ENCODE results near the gene KMT2B. TPM values are rescaled to one million over a fixed set of nuclear protein-coding genes. Genes with fewer than 3 reads are reported as not detected.

The KMT2B gene, protein sequence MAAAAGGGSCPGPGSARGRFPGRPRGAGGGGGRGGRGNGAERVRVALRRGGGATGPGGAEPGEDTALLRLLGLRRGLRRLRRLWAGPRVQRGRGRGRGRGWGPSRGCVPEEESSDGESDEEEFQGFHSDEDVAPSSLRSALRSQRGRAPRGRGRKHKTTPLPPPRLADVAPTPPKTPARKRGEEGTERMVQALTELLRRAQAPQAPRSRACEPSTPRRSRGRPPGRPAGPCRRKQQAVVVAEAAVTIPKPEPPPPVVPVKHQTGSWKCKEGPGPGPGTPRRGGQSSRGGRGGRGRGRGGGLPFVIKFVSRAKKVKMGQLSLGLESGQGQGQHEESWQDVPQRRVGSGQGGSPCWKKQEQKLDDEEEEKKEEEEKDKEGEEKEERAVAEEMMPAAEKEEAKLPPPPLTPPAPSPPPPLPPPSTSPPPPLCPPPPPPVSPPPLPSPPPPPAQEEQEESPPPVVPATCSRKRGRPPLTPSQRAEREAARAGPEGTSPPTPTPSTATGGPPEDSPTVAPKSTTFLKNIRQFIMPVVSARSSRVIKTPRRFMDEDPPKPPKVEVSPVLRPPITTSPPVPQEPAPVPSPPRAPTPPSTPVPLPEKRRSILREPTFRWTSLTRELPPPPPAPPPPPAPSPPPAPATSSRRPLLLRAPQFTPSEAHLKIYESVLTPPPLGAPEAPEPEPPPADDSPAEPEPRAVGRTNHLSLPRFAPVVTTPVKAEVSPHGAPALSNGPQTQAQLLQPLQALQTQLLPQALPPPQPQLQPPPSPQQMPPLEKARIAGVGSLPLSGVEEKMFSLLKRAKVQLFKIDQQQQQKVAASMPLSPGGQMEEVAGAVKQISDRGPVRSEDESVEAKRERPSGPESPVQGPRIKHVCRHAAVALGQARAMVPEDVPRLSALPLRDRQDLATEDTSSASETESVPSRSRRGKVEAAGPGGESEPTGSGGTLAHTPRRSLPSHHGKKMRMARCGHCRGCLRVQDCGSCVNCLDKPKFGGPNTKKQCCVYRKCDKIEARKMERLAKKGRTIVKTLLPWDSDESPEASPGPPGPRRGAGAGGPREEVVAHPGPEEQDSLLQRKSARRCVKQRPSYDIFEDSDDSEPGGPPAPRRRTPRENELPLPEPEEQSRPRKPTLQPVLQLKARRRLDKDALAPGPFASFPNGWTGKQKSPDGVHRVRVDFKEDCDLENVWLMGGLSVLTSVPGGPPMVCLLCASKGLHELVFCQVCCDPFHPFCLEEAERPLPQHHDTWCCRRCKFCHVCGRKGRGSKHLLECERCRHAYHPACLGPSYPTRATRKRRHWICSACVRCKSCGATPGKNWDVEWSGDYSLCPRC (N-terminal part only)
- total RNA-seq: 9.8 and 10.9 TPM in 2 replicates

DNA sequence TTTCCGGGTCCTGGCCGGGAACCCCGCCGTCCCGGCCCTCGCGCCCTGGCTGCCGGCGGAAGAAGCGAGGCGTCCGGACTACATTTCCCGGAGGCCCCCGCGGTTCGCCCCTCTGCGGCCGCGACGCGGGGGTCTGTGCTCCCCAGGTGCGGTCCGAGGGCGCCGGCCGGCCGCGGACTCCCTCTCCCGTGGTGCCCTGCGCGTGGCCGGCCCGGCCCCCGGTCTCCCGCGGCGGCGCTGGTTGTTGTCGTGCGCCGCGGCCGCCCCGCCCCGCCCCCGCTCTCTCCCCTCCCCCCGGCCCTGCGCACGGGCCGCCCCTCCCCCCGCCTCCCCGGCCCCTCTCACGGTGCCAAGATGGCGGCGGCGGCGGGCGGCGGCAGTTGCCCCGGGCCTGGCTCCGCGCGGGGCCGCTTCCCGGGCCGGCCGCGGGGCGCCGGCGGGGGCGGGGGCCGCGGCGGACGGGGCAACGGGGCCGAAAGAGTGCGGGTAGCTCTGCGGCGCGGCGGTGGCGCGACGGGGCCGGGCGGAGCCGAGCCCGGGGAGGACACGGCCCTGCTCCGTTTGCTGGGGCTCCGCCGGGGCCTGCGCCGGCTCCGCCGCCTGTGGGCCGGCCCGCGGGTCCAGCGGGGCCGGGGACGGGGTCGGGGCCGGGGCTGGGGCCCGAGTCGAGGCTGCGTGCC is at the start of gene KMT2B:
Gene KMT2B (plus strand): TSS at position 339 of the 680 bp plus-strand sequence. CDS start 16 bp downstream, at position 355.

DNA sequence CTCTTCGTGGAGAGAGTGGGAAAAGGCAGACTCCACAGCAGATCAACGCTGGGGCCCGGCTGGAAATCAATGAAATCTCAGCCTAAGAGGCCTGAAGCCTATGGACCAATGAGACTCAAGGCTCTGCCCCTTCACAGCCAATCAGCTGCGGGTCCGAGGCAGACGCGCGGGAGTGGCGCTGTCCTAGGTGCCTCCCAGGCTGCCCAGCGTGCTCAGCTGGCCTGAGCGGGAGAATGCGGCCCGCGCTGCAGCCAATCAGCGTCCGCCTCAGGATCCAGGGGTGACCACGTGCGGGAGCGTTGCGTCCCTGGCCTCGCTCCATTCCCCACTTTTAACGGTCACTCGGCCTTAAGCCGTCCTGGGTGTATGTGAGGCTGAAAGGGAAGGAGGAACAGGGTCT is 13.6 kb upstream of the KMT2B start, which contains the start of gene ZBTB32:
Gene ZBTB32 (plus strand): TSS at position 341 of the 400 bp plus-strand sequence. CDS start 10,069 bp downstream, outside the sequence.

DNA sequence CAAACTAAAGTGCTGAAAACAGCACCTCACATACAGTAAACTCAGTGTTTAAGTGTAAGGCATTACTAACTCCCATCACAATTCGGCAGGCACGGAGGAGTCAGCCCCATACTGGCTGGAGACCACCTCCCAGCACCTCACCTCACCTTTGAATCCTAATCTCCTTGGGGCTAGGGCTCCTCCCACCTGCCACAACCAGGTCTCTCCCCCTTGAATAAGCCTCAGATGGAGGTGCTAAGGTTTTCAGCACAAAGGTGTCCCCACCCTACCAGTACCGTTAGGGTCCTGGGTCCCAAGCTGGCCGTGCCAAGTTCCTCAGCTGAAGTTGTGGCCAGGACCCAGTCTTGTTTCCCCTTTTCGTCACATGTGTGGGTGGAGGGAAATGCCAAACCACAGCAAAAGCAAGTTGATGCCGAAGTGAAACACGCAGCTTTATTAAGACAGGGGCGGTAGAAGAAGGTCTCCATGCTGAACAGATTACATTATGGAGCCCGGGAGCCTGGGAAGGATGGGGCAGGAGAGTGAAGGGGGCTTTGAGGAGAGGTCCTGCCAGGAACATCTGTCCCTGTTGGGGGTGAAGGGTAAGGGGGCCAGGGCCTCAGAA is 24.4 kb downstream of the KMT2B start, which contains the start of gene IGFLR1:
Gene IGFLR1 (minus strand): TSS at position 332 of the 604 bp plus-strand sequence. CDS start 1,272 bp downstream, outside the sequence.

DNA sequence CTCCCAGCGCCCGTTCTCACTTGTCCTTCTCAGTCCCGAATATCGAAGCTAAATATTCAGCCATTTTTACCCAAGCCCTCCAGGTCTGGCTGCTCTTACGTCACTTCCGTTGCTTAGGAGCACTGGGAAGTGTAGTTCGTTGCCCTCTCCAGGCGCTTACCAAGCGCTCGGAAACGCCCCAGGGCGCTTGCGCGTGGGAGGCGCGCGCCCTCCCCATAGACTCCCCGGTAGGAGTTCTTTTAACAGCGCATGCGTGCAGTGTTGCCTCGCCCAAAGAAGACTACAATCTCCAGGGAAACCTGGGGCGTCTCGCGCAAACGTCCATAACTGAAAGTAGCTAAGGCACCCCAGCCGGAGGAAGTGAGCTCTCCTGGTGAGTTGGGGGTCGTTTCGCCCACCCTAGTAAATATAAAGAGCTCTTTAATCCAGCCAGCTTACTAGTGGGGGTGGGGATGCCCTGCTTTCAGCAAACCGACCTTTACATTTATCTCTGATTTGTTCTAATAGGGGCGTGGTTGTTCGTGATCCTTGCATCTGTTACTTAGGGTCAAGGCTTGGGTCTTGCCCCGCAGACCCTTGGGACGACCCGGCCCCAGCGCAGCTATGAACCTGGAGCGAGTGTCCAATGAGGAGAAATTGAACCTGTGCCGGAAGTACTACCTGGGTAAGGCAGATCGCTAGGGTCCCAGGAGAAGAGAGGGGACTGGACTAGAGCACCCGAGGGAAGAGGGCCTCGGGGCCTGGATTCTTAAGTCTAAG is 27.7 kb downstream of the KMT2B start, which contains the start of the genes PSENEN and U2AF1L4:
Gene PSENEN (plus strand): TSS at position 324 of the 759 bp plus-strand sequence. CDS start 280 bp downstream, at position 604.
Gene U2AF1L4 (minus strand): TSS at position 91 of the 759 bp plus-strand sequence. CDS start 27 bp downstream, at position 64.

DNA sequence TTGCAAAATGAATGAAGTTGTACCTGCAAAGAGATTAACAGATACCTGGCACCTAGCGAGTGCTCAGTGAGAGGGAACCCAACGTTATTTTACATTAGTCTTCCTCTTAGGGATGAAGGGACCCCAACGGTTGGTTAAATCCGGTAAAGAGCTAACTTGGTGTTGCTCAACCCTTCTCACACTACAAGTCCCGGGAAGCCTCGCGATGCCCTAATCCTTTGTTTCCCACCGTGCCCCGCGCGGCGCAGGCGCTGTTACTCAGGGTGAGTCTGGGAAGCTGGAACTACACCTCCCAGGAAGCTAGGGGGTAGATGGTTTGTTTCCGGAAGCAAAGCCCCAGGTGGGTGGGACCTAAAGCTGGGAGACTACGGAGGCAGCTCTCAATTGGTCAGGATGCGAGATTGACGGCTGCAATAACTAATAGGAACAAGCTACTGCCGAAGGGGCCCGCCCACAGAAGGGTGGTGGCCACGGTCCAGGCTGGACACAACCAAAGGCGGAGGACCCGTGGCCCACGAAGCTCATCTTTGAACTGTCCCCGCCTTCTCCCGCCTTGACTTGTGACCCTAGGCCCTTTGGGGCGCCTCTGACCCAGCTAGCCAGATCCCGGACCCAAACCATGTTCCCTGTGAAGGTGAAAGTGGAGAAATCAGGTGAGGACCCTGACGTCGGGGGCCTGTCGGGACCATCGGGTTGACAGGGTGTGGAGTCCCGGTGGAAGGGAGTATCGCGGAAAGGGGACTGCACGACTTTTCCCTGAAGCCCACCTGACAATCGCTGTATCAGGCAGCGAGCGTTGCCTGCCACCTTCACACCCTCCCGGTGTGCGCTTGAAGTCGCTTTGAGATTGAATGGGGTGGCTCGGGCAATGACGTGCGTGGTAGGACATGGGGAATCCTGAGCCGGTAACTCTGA is 30.6 kb downstream of the KMT2B start, which contains the start of gene LIN37:
Gene LIN37 (plus strand): TSS at position 471 of the 915 bp plus-strand sequence. CDS start 149 bp downstream, at position 620.

DNA sequence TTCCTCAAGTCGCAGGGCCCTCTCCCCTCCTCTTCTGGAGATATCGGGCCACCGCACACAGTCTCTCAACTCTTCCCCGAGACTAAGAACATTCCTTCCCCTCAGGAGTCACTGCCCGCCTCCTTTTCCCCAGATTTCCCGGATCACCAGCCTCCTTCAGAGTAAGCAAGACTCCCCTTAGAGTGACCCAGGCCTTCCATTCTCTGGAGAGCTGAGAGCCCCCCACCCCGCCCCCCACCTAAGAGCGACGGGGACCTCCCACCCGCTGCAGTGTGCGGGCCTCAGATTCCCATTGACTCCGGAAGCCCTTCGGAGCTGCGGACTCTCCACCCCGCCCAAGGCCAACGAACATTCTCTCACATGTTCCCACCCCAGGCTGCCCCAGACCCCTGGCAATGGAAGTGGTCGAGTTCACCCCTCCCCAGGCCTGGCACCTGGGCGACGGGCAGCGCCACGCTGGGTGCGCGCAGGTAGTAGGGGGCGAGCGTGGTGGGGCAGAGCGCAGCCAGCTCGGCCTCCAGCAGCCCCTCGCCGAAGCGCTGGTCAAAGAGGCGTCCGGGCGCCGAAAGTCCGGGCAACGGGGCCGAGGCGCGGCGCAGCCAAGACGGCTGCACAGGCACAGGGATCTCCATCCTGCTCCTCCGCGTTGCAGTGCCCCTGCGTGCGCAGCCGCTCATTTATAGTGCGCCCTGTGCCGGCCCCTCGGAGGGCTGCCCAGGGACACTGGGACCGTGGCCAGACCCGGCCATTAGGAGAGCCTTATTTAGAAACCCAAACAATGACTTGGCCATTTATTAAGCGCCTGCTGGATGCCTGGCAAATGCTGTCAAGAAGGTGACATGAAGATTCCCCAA is 38.8 kb downstream of the KMT2B start, which contains the start of gene HSPB6:
Gene HSPB6 (minus strand): TSS at position 653 of the 854 bp plus-strand sequence. CDS start 21 bp downstream, at position 632.

DNA sequence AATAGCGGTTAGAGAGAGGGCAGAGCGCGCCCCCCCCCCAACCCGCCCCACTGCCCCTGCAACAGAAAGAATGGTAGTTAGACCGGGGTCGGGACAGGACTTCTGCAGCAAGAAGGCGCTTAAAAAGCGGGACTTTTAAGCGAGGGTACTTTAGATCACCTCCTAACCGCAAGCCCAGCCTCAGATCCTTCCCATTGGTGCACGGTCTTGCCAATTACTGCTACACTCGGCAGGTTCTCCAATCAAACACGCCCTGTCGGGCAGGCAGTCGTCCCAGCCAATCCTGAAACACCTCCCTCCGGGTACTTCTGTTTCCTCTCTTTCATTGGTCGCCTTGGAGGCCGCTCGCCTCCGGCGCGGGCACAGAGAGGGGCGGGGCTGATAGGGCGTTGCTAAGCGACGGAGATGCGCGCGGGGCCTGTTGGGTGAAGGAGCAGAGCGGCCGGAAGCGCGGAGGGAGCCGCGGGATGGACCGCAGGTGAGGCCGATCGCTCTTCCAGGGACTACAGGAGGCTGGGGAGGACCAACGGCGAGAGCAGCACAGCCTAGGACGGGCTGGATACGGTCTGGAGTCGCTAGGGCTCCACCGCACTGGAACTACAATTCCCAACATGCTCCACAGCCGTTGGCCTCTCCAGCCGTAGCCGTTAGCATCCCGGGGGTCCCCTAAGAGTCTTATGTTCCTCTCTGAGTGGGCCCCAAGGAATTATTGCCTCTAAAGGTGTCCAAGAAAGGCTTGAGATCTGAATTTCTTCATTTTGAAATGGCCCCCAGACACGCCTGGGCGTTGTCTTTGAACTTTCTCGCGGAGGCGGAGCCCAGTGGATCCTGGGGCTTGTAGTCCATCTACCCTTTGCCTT is 40.2 kb downstream of the KMT2B start, which contains the start of gene PROSER3:
Gene PROSER3 (plus strand): TSS at position 428 of the 860 bp plus-strand sequence. CDS start 40 bp downstream, at position 468.

DNA sequence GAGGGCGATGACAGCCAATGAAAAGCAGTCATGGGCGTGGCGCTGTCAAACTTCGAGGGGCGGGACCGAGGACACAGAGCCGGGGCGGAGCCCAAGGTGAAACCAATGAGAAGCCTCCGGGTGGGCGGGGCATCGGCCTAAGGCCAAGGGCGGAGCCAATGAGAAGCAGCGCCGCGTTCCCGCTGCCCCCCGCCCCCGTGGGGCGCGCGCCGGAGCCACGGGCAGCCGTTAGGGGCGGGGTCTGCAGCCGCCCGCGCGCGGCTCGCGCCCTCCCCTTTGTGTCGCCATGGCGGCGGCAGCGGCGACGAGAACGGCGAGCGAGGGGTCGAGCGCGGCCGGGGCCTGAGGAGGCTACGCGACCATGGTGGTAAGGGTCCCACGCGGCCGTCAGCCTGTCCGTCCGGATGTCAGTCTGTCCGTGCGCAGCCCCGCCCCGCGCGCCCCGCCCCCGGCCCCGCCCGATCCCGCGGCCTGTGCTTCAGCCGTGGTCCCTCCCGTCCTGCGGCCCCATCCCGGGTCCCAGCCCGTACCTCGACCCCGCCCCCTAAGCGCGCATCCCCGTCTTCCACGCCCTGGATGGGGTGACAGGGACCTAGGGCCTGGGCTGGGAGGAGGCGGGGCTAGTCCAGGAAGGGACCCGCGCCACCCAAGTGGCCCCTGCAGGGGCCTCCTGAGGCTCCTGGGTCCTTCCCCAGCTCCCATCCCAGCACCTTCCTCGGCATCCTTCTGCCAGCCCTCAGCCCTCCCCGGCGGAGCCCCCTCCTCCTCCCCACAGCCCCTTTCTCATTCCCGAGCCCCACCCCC is 57.7 kb downstream of the KMT2B start, which contains the start of gene ARHGAP33:
Gene ARHGAP33 (plus strand): TSS at position 267 of the 804 bp plus-strand sequence. CDS start 95 bp downstream, at position 362.

Other genes with a start within 250 kb of the KMT2B start
- not detected in 2 replicates for gene KRTDAP, start 227.5 kb upstream of the KMT2B start, total RNA-seq
- 6.4 and 13.6 TPM in 2 replicates for gene DMKN, start 204.4 kb upstream of the KMT2B start, total RNA-seq
- gene SBSN, start 189.7 kb upstream of the KMT2B start, total RNA-seq: 2.9 and 10.6 TPM in 2 replicates
- gene GAPDHS, start 184.5 kb upstream of the KMT2B start, total RNA-seq: 0.17 TPM in 1 of 2 replicates, not detected in the other
- 56.6 and 103 TPM in 2 replicates for gene TMEM147, start 172.4 kb upstream of the KMT2B start, total RNA-seq
- gene ATP4A, start 154.3 kb upstream of the KMT2B start, total RNA-seq: not detected in 2 replicates
- gene PMIS2, start 131.8 kb upstream of the KMT2B start, total RNA-seq: not detected in 2 replicates
- 6.6 and 12.2 TPM in 2 replicates for gene HAUS5, start 105.3 kb upstream of the KMT2B start, total RNA-seq
- gene RBM42, start 89.0 kb upstream of the KMT2B start, total RNA-seq: 53.3 and 62.4 TPM in 2 replicates
- 0.17 and 0.44 TPM in 2 replicates for gene ETV2, start 76.3 kb upstream of the KMT2B start, total RNA-seq
- gene COX6B1, start 69.7 kb upstream of the KMT2B start, total RNA-seq: 225 and 365 TPM in 2 replicates
- gene UPK1A, start 51.5 kb upstream of the KMT2B start, total RNA-seq: not detected in 2 replicates
- gene ZBTB32, start 13.4 kb upstream of the KMT2B start, total RNA-seq: not detected in 2 replicates
- 0.29 and 1.2 TPM in 2 replicates for gene IGFLR1, start 24.4 kb downstream of the KMT2B start, total RNA-seq
- gene U2AF1L4, start 27.4 kb downstream of the KMT2B start, total RNA-seq: 4.6 and 7.3 TPM in 2 replicates
- gene PSENEN, start 27.6 kb downstream of the KMT2B start, total RNA-seq: 18.4 and 20.2 TPM in 2 replicates
- gene LIN37, start 30.6 kb downstream of the KMT2B start, total RNA-seq: 8.0 and 18.5 TPM in 2 replicates
- 125 and 302 TPM in 2 replicates for gene HSPB6, start 39.0 kb downstream of the KMT2B start, total RNA-seq
- gene PROSER3, start 40.2 kb downstream of the KMT2B start, total RNA-seq: 6.1 and 9.9 TPM in 2 replicates
- gene ARHGAP33, start 57.6 kb downstream of the KMT2B start, total RNA-seq: 5.6 and 10.0 TPM in 2 replicates
- gene PRODH2, start 94.8 kb downstream of the KMT2B start, total RNA-seq: not detected in 2 replicates
- gene NPHS1, start 134.5 kb downstream of the KMT2B start, total RNA-seq: not detected in 2 replicates
- gene KIRREL2, start 138.9 kb downstream of the KMT2B start, total RNA-seq: not detected in 2 replicates
- gene APLP1, start 150.6 kb downstream of the KMT2B start, total RNA-seq: 5.1 and 11.7 TPM in 2 replicates
- 3.2 and 3.6 TPM in 2 replicates for gene NFKBID, start 182.5 kb downstream of the KMT2B start, total RNA-seq
- 0.87 and 1.8 TPM in 2 replicates for gene HCST, start 184.5 kb downstream of the KMT2B start, total RNA-seq
- 0.33 TPM in 1 of 2 replicates, not detected in the other for gene TYROBP, start 190.3 kb downstream of the KMT2B start, total RNA-seq
- gene LRFN3, start 218.4 kb downstream of the KMT2B start, total RNA-seq: 2.5 and 6.3 TPM in 2 replicates